Spinal cord (tissue), 10 donors: Measurements from ENCODE around the gene CLEC3B. TPM values are rescaled to one million over a fixed set of nuclear protein-coding genes. Genes with fewer than 3 reads are reported as not detected.
"Not testable (repeated sequence)": the region's sequence is repeated elsewhere in the genome, so short reads cannot be mapped to it uniquely, and the experiment has no call there.

Experiments
- DNase-seq, 6 donors: peaks; one replicate each; pipeline versions ENCODE4 v3.0.0 to v3.0.0-alpha.2; 2013 to 2015; ENCODE audit warnings: low spot score in 6 of 6, low read depth in 4 of 6
- H3K27ac ChIP-seq: one replicate; pipeline ENCODE4 v1.5.1; 2013; ENCODE audit warnings: low read depth, low read length, control low read depth
- H3K27me3 ChIP-seq: one replicate; pipeline ENCODE4 v1.6.1; 2013; ENCODE audit warnings: low read length; ENCODE audit not compliant: control insufficient read depth, insufficient read depth
- H3K36me3 ChIP-seq: one replicate; pipeline ENCODE4 v1.6.1; 2013; ENCODE audit warnings: low read length; ENCODE audit not compliant: control insufficient read depth, insufficient read depth
- H3K4me1 ChIP-seq: one replicate; pipeline ENCODE4 v1.6.1; 2013; ENCODE audit warnings: low read length; ENCODE audit not compliant: control insufficient read depth, insufficient read depth
- H3K4me3 ChIP-seq: one replicate; pipeline ENCODE4 v1.5.1; 2013; ENCODE audit warnings: low read depth, low read length, control low read depth
- H3K9me3 ChIP-seq: one replicate; pipeline ENCODE4 v1.6.1; 2013; ENCODE audit warnings: low read length; ENCODE audit not compliant: control insufficient read depth, insufficient read depth
- WGBS: methylation state at CpG from one replicate; pipeline ENCODE4 v1.1.5; 2013; ENCODE audit warnings: missing lambda C conversion rate; ENCODE audit not compliant: insufficient coverage; 5-methylcytosine and 5-hydroxymethylcytosine counted together
- long read RNA-seq, 4 donors: transcript quantifications; one replicate each; lab custom pipeline, GENCODE V29; 2026
- polyA plus RNA-seq, 2 donors: library from polyadenylated mRNA; unstranded; fragments of 120-200 nt; gene quantifications; one replicate each; pipeline ENCODE4 v1.2.1, GENCODE V29; 2013; ENCODE audit not compliant: insufficient read length in 2 of 2
- total RNA-seq, 2 donors: library from RNA; depleted of rRNA in 1 of 2; stranded (reverse); fragments of 120-200 nt in 1 of 2; fragments of >200 nt in 1 of 2; gene quantifications; one replicate each; pipeline versions ENCODE4 v1.2.3 to v1.2.4, GENCODE V29; 2013 to 2014
- donor health status: healthy.

The CLEC3B gene
- 100 to 1,000 TPM; 101 to 391 TPM for total RNA-seq
- 100 to 1,000 TPM in 1 of 2 donors, 10 to 100 TPM in 1; 91.2 to 175 TPM for polyA plus RNA-seq
- long read RNA-seq, donor 1, transcript CLEC3B-201 (3 exons, 936 nt): major isoform, 163 of 163 reads
- long read RNA-seq, donor 1, partial matches to known transcripts: 0 of 163 reads
- long read RNA-seq, donor 1, other reads (novel, unspliced or antisense): 0 of 163 reads
- long read RNA-seq, donor 2, transcript CLEC3B-201 (3 exons, 936 nt): major isoform, 19 of 19 reads
- long read RNA-seq, donor 2, partial matches to known transcripts: 0 of 19 reads
- long read RNA-seq, donor 2, other reads (novel, unspliced or antisense): 0 of 19 reads
- long read RNA-seq, donor 3, transcript CLEC3B-201 (3 exons, 936 nt): major isoform, 41 of 41 reads
- long read RNA-seq, donor 3, partial matches to known transcripts: 0 of 41 reads
- long read RNA-seq, donor 3, other reads (novel, unspliced or antisense): 0 of 41 reads
- long read RNA-seq, donor 4, transcript CLEC3B-201 (3 exons, 936 nt): major isoform, 411 of 431 reads
- long read RNA-seq, donor 4, partial matches to known transcripts: 0 of 431 reads
- long read RNA-seq, donor 4, other reads (novel, unspliced or antisense): 20 of 431 reads

GRCh38 chr3:45026038-45026437, at the start of gene CLEC3B:
CLEC3B (plus strand) TSS chr3:45026303; CDS start chr3:45026363, 60 bp downstream.
- no peaks in the 10 kb centered on the region for H3K36me3 ChIP-seq
- 37% methylated on average over 11 of the region's 13 CpGs for WGBS
- no peaks in the 10 kb centered on the region for H3K9me3 ChIP-seq
- peak within 1 kb of the TSS; percentile 64 for H3K27ac ChIP-seq
- H3K4me1 ChIP-seq: peaks cover 23% of the 10 kb centered on the region
- DNase-seq: peak in 1 of 6 donors; percentile 68
- peak within 1 kb of the TSS; percentile 19 for H3K4me3 ChIP-seq
- no peaks in the 10 kb centered on the region for H3K27me3 ChIP-seq

GRCh38 chr3:44981220-44981619, 44.9 kb upstream of the CLEC3B start:
- H3K27ac ChIP-seq: no peak overlapping the region
- DNase-seq: no peak
- no peaks in the 10 kb centered on the region for H3K9me3 ChIP-seq
- H3K4me1 ChIP-seq: peaks cover 5% of the 10 kb centered on the region
- H3K4me3 ChIP-seq: no peak overlapping the region
- H3K27me3 ChIP-seq: no peaks in the 10 kb centered on the region
- peaks cover 4% of the 10 kb centered on the region for H3K36me3 ChIP-seq
- no CpG with 5 or more reads among the region's 1 CpG for WGBS

- Histone ChIP-seq H3K4me1 (peaks cover 2% of the 10 kb centered on the region), H3K27ac (no peak overlapping the region)
These were observed 44.4 kb upstream of the CLEC3B start for GRCh38 chr3:44981751-44982150.

GRCh38 chr3:44982817-44983216, 43.3 kb upstream of the CLEC3B start:
- no peaks in the 10 kb centered on the region for H3K4me1 ChIP-seq

More at GRCh38 chr3:44981751-44982150, 44.4 kb upstream of the CLEC3B start:
- no peaks in the 10 kb centered on the region for H3K9me3 ChIP-seq
- no peak for DNase-seq
- peaks cover 7% of the 10 kb centered on the region for H3K36me3 ChIP-seq
- no peak overlapping the region for H3K4me3 ChIP-seq
- no peaks in the 10 kb centered on the region for H3K27me3 ChIP-seq
- WGBS: 71% methylated on average over 3 of the region's 4 CpGs

GRCh38 chr3:44983484-44983941, 42.6 kb upstream of the CLEC3B start:
- Histone ChIP-seq H3K27me3 (no peaks in the 10 kb centered on the region), H3K36me3 (peaks cover 7% of the 10 kb centered on the region), H3K27ac (no peak overlapping the region), H3K4me1 (no peaks in the 10 kb centered on the region), H3K9me3 (no peaks in the 10 kb centered on the region), H3K4me3 (no peak overlapping the region)
- DNase-seq: no peak
- WGBS: 50% methylated on average over 1 of the region's 1 CpG

More at GRCh38 chr3:44982817-44983216, 43.3 kb upstream of the CLEC3B start:
- no peak for DNase-seq
- no peaks in the 10 kb centered on the region for H3K9me3 ChIP-seq
- no peak overlapping the region for H3K27ac ChIP-seq
- no peaks in the 10 kb centered on the region for H3K27me3 ChIP-seq
- no peak overlapping the region for H3K4me3 ChIP-seq
- WGBS: 95% methylated on average over 2 of the region's 3 CpGs
- H3K36me3 ChIP-seq: peaks cover 7% of the 10 kb centered on the region

GRCh38 chr3:44984335-44984734, 41.8 kb upstream of the CLEC3B start:
- Histone ChIP-seq H3K27me3 (no peaks in the 10 kb centered on the region), H3K4me1 (no peaks in the 10 kb centered on the region), H3K4me3 (no peak overlapping the region), H3K27ac (no peak overlapping the region), H3K9me3 (no peaks in the 10 kb centered on the region), H3K36me3 (peaks cover 12% of the 10 kb centered on the region)
- WGBS: no CpG with 5 or more reads among the region's 2 CpGs
- DNase-seq: no peak

GRCh38 chr3:44986330-44986729, 39.8 kb upstream of the CLEC3B start:
- DNase-seq, H3K27me3 ChIP-seq: not testable (repeated sequence)

GRCh38 chr3:44987332-44987731, 38.8 kb upstream of the CLEC3B start:
- Histone ChIP-seq H3K27me3 (no peaks in the 10 kb centered on the region), H3K4me1 (no peaks in the 10 kb centered on the region), H3K27ac (no peak overlapping the region), H3K36me3 (peaks cover 20% of the 10 kb centered on the region), H3K4me3 (no peak overlapping the region), H3K9me3 (no peaks in the 10 kb centered on the region)
- 77% methylated on average over 6 of the region's 6 CpGs for WGBS
- DNase-seq: no peak

More at GRCh38 chr3:44986330-44986729, 39.8 kb upstream of the CLEC3B start:
- not testable (repeated sequence) for H3K27ac ChIP-seq, H3K4me3 ChIP-seq, H3K4me1 ChIP-seq, H3K9me3 ChIP-seq
- 93% methylated on average over 5 of the region's 14 CpGs for WGBS
- H3K36me3 ChIP-seq: peaks cover 17% of the 10 kb centered on the region

- no peaks in the 10 kb centered on the region for H3K27me3 ChIP-seq
- WGBS: no CpG with 5 or more reads among the region's 2 CpGs
- no peak for DNase-seq
- peaks cover 3% of the 10 kb centered on the region for H3K4me1 ChIP-seq
- peaks cover 20% of the 10 kb centered on the region for H3K36me3 ChIP-seq
- no peak overlapping the region for H3K4me3 ChIP-seq
- no peaks in the 10 kb centered on the region for H3K9me3 ChIP-seq
- no peak overlapping the region for H3K27ac ChIP-seq
These were observed 38.0 kb upstream of the CLEC3B start for GRCh38 chr3:44988073-44988472.
